ENCODE results near the gene RSPO3.

The RSPO3 gene

DNA sequence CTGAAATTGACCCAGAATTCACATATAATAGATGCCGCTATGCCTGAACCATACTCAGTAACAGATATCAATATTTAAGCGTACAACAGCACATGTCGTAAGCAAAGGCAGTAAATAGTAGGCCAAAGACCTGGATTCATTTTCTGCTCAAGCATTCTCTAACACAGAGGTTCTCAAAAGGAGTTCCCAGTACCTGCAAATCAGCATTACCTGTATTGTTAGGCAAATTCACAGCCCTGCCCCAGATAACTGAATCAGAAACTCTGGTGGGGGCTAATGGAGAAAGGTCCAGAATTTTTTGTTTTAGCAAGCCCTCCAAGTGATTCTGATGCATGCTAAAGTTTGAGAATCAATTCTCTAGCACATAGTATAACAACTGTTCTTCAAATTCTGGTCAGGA lies 36.0 kb downstream of the RSPO3 start:
- in situ Hi-C loops (cut with MboI; ENCODE audit: low sequenced_read_pairs) = no loop called here

DNA sequence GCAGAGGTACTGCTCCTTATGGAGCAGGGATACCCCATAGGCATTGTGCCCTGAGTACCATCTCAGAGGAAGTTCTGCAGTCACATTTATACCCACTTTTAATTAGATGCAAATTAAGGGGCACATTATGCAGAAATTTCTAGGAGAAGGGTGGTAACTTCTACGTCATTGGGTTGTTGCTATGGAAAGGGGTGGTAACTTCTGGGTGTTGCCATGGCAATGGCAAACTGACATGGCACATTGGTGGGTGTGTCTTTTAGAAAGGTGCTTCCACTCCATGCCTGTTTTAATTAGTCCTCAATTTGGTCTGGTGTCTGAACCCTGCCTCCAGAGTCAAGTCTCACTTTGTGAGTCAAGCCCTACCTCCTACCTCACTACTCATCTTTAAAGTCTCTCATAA lies 42.0 kb downstream of the RSPO3 start:
- in situ Hi-C loops (cut with MboI; ENCODE audit: low sequenced_read_pairs) = no loop called here

- in situ Hi-C loops (cut with MboI; ENCODE audit: low sequenced_read_pairs) = no loop called here
Observed at GRCh38 chr6:127162836-127163235, 44.4 kb downstream of the RSPO3 start.

GRCh38 chr6:127164036-127164435 lies 45.6 kb downstream of the RSPO3 start:
- in situ Hi-C loops (cut with MboI; ENCODE audit: low sequenced_read_pairs) = no loop called here

- in situ Hi-C loops (cut with MboI; ENCODE audit: low sequenced_read_pairs) = no loop called here
Observed at GRCh38 chr6:127164565-127164964, 46.1 kb downstream of the RSPO3 start.

DNA sequence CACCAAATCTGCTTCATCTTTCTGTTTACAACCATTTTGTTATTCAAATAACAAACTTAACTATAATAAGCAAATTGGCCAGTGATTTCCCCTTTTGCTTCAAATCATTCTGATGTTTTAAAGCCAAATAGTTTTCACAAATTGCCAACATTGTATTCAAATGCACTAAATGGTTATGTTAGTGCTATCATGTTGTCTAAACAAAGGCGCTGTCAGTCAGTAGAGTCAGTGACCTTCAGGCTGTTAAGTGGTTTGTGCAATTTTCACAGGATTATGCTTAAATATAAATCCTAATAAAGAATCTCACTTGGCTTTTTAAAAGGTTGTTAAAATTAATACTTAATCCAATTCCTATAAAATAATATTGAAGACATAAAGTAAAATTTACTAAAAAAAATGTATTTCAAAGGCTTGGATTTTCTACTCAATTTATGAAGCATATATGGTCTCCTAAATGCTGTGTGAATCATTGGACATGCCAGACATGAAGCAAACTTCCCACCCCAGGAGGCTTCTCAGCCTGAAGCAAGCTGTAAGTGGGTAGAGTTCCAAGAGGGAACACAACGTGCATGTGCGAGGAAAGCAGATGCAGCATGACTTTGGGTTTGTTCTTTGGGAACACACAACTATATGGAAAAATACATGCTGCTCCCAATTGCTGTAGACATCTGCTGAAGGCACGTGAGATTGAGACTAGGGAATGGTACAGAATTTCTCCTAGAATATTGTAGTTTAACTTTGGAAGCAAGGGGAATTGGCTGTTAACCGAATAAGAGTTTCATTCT lies 54.9 kb downstream of the RSPO3 start:
- in situ Hi-C loops (cut with MboI; ENCODE audit: low sequenced_read_pairs) = no loop called here

DNA sequence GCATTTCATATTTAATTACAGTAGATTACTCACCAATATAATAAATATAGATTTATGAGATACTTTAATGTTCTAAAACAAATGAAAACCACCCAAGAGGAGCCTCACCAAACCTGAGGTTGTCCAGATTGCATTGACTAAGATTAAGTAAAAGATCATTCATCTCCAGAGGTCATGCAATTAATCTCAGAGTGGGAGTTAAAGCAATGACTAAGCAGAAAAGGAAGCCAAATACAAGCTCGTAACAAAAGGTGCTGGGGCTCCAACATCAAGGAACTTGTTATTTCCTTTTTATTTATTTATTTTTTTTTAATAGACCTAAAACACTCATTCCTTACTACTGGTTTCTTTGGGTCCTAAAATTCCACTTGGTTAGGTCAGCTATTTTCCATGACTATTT lies 57.7 kb downstream of the RSPO3 start:
- in situ Hi-C loops (cut with MboI; ENCODE audit: low sequenced_read_pairs) = loop anchor here (25.0 kb wide), 1 partner anchor 361 kb away; no protein-coding TSS in a partner anchor

DNA sequence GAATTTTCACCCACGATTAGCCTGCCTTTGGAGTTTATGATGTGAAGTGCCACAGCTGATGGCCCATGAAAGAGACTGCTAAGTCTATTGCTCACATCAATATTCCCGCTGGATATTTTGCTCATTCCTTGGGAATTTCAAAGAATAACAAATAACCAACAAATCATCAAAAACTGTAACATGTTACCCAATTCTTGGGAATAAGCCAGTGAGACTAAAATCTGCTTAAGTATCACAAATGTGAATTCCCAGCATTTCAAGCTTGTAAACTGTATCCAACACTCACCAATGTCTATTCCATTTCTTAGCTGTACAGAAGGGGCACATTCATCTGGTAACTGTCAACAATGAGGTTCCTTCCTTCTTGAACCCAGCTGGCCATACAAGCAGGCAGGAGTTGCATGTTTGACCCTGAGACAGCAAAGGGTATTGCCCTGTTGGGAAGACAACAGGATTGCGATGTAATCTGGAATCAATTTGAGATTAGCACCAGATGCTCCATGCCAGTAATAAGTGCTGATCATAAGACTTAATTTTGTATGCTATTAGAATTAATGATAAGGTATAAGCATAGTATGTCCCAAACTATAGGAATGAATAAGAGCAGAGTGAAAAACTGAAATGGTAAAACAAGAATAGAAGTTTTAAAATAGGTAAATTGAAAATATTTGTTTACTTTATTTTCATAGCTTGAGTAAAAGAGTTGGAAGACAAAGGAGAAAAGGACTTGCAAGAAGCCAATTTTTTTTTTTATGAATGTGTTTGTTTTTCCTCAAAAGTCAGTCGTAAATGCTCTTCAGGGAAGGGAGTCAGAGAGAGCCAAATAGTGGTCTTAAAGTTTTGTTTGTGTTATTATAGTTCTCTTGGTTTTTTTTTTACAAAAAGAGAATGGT lies 58.8 kb downstream of the RSPO3 start:
- in situ Hi-C loops (cut with MboI; ENCODE audit: low sequenced_read_pairs) = loop anchor here (25.0 kb wide), 1 partner anchor 360 kb away; no protein-coding TSS in a partner anchor

DNA sequence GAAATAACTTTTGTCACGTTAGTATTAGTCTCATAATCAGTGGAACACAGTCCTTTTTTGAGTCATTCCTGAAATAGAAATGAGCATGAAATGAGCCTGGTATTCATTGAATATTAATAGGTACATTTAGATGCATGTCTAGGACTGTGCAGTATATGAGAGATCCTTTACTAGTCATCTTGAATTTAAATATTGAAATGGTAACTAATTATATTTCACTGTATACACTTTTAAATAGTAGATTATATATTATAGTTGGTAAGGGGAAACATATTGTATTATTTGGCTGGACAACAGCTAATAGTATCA lies 59.4 kb downstream of the RSPO3 start:
- in situ Hi-C loops (cut with MboI; ENCODE audit: low sequenced_read_pairs) = loop anchor here (25.0 kb wide), 1 partner anchor 359 kb away; no protein-coding TSS in a partner anchor

DNA sequence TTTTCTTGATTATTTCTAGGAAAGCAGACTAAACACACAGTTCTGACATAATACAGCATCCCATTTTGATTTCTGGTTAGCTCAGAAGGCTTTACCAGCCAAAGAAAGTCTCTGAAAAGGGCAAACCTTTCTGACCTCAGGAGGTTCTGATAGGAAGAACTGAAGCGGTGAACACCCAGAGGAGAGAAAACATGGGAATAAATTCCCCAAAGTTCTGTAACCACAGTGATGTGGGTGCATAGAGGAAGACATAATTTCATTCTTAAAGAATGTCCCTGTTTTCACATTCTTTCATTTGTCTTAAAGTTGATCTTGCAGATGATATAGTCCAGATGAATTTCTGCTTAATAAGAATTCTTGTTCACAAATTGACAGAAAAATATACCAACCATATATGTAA lies 60.3 kb downstream of the RSPO3 start:
- in situ Hi-C loops (cut with MboI; ENCODE audit: low sequenced_read_pairs) = loop anchor here (25.0 kb wide), 1 partner anchor 359 kb away; no protein-coding TSS in a partner anchor

DNA sequence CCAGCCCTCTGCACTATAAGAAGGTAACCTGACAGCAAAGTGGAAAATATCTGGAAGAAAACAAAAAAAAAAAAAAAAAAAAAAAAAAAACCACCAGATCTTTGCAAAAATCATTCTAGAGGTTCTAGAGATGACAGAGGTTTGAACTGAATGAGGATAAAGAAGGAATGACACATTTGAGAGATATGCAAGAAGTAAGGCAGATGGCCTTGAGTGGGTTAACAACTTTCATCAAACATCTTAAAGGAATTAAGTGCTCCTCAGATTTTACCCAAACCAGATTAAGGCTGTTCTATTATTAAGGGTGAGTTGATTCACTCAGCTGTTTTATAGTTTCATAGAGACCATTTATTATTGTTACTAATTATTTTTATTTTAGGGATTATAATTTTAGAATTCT lies 62.0 kb downstream of the RSPO3 start:
- in situ Hi-C loops (cut with MboI; ENCODE audit: low sequenced_read_pairs) = loop anchor here (25.0 kb wide), 1 partner anchor 357 kb away; no protein-coding TSS in a partner anchor

- in situ Hi-C loops (cut with MboI; ENCODE audit: low sequenced_read_pairs) = loop anchor here (25.0 kb wide), 1 partner anchor 355 kb away; no protein-coding TSS in a partner anchor
Observed at GRCh38 chr6:127182501-127182900, 64.0 kb downstream of the RSPO3 start.

GRCh38 chr6:127185437-127185995 lies 67.0 kb downstream of the RSPO3 start:
- in situ Hi-C loops (cut with MboI; ENCODE audit: low sequenced_read_pairs) = loop anchor here (25.0 kb wide), 1 partner anchor 352 kb away; no protein-coding TSS in a partner anchor

GRCh38 chr6:127186889-127187288 lies 68.4 kb downstream of the RSPO3 start:
- in situ Hi-C loops (cut with MboI; ENCODE audit: low sequenced_read_pairs) = loop anchor here (25.0 kb wide), 1 partner anchor 350 kb away; no protein-coding TSS in a partner anchor

DNA sequence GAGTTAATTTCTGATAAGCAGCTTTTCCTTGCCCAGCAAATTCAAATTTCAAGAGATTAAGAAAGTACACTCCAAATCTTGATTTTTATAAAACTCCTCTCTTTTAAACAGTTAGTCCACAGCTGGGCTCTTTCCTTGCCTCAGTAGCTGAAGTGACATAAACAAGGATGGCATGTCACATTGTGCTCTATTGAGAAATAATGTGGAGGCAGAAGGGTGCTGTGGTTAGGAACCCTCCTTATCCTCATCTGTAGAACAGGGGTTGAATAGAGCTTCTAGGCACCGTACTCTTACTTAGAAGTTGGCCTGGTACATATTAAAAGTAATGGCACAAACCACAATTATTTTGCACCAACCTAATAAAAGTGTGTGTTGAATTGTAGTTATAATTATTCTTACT lies 70.3 kb downstream of the RSPO3 start:
- in situ Hi-C loops (cut with MboI; ENCODE audit: low sequenced_read_pairs) = loop anchor here (25.0 kb wide), 1 partner anchor 349 kb away; no protein-coding TSS in a partner anchor

DNA sequence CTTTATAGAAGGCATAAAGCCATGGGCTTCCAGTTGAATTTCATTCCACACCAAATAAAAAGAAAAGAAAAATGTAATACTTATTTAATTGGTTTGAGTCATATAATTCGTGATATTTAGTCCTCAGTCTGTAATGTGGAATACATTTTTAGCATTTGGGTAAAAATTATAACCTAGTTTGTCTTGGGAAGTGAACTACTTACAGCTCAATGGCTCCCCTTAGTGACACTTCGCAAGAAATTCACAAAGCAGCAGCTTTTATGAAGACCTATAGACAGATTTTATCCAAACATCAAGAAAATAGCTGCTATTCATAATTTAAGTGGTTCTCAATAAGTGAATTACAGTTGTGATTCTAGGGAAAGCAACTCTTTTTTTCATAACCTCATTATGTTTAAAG lies 72.1 kb downstream of the RSPO3 start:
- in situ Hi-C loops (cut with MboI; ENCODE audit: low sequenced_read_pairs) = loop anchor here (25.0 kb wide), 1 partner anchor 347 kb away; no protein-coding TSS in a partner anchor

DNA sequence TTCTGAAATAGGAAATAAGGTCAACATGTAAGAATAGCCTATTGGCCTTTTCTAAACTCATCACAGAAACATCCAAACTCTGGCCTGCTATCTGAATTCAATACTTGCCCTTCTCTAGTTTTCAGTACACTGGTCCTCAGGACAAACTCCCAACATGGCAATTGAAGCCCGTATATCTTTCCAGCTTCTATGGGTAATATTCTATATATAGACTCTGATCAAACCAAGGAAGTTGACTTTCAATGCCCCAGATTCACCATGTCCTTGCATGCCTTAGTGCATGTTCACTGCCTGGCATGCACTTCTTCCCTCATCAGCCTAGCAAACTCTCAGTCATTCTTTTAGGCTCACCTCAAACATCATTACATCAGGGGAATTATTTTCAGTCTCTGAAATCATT lies 73.2 kb downstream of the RSPO3 start:
- in situ Hi-C loops (cut with MboI; ENCODE audit: low sequenced_read_pairs) = loop anchor here (25.0 kb wide), 1 partner anchor 346 kb away; no protein-coding TSS in a partner anchor

- in situ Hi-C loops (cut with MboI; ENCODE audit: low sequenced_read_pairs) = loop anchor here (25.0 kb wide), 1 partner anchor 344 kb away; no protein-coding TSS in a partner anchor
Observed at GRCh38 chr6:127192911-127193541, 74.6 kb downstream of the RSPO3 start.

DNA sequence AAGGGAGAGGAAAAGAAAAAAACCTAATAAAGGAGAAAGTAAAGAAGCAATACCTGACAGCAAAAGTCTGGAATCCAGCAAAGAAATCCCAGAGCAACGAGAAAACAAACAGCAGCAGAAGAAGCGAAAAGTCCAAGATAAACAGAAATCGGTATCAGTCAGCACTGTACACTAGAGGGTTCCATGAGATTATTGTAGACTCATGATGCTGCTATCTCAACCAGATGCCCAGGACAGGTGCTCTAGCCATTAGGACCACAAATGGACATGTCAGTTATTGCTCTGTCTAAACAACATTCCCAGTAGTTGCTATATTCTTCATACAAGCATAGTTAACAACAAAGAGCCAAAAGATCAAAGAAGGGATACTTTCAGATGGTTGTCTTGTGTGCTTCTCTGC lies 77.4 kb downstream of the RSPO3 start:
- in situ Hi-C loops (cut with MboI; ENCODE audit: low sequenced_read_pairs) = loop anchor here (25.0 kb wide), 1 partner anchor 341 kb away; no protein-coding TSS in a partner anchor

- in situ Hi-C loops (cut with MboI; ENCODE audit: low sequenced_read_pairs) = loop anchor here (25.0 kb wide), 1 partner anchor 339 kb away; no protein-coding TSS in a partner anchor
Observed at GRCh38 chr6:127198549-127198948, 80.1 kb downstream of the RSPO3 start.

All from HL-60/S4 treated with retinoic acid at 250 ng/mL for 4 days and 3 days (cell line).